ENCODE results near the gene XYLB.
"Not testable (repeated sequence)": the region's sequence is repeated elsewhere in the genome, so short reads cannot be mapped to it uniquely, and the experiment has no call there.

Gene XYLB

GRCh38 chr3:38314764-38315487, 31.7 kb upstream of the XYLB start:
- no peak overlapping the region for H3K4me3 ChIP-seq (ENCODE audit: control insufficient read depth, low read depth, low read length)
- TF ChIP-seq CTCF (conservative IDR thresholded peaks at IDR 0.05; ENCODE audit: control insufficient read depth, insufficient read depth, low read depth, low read length) = no peak
- no peak for DNase-seq (ENCODE audit: low read depth)

GRCh38 chr3:38315488-38316230, 30.9 kb upstream of the XYLB start:
- H3K4me3 ChIP-seq (ENCODE audit: control insufficient read depth, low read depth, low read length) = no peak overlapping the region
- no peak for TF ChIP-seq CTCF (conservative IDR thresholded peaks at IDR 0.05; ENCODE audit: control insufficient read depth, insufficient read depth, low read depth, low read length)
- DNase-seq (ENCODE audit: low read depth) = no peak

- no peak for TF ChIP-seq CTCF (conservative IDR thresholded peaks at IDR 0.05; ENCODE audit: control insufficient read depth, insufficient read depth, low read depth, low read length)
- H3K4me3 ChIP-seq (ENCODE audit: control insufficient read depth, low read depth, low read length) = no peak overlapping the region
- no peak for DNase-seq (ENCODE audit: low read depth)
These were observed 30.0 kb upstream of the XYLB start for GRCh38 chr3:38316356-38317191.

- no peak for TF ChIP-seq CTCF (conservative IDR thresholded peaks at IDR 0.05; ENCODE audit: control insufficient read depth, insufficient read depth, low read depth, low read length)
- peak; percentile 30 for DNase-seq (ENCODE audit: low read depth)
- H3K4me3 ChIP-seq (ENCODE audit: control insufficient read depth, low read depth, low read length) = no peak overlapping the region
These were observed 29.3 kb upstream of the XYLB start for GRCh38 chr3:38317192-38317759.

GRCh38 chr3:38318766-38319671, 27.6 kb upstream of the XYLB start:
- no peak for DNase-seq (ENCODE audit: low read depth)
- H3K4me3 ChIP-seq (ENCODE audit: control insufficient read depth, low read depth, low read length) = no peak overlapping the region
- no peak for TF ChIP-seq CTCF (conservative IDR thresholded peaks at IDR 0.05; ENCODE audit: control insufficient read depth, insufficient read depth, low read depth, low read length)

GRCh38 chr3:38320638-38321037, 25.9 kb upstream of the XYLB start:
- H3K4me3 ChIP-seq (ENCODE audit: control insufficient read depth, low read depth, low read length); DNase-seq (ENCODE audit: low read depth): not testable (repeated sequence)

All from fibroblast of mammary gland (primary cell).